ENCODE data around the gene SETDB1. TPM values are rescaled to one million over a fixed set of nuclear protein-coding genes. Genes with fewer than 3 reads are reported as not detected.

The SETDB1 gene
- polyA plus RNA-seq, 1 donor from 2014 or later: 39.1 TPM

GRCh38 chr1:151006327-151007052, 80.3 kb downstream of the SETDB1 start, which contains the start of gene MINDY1:
TSS of gene MINDY1 (minus strand) at chr1:151006902. CDS start at chr1:151002617, 4,285 bp downstream.
- Histone ChIP-seq H3K4me2 (ENCODE audit: low read length) (peak within 1 kb of the TSS; percentile 74), H3K27me3 (ENCODE audit: insufficient read depth, low read depth, low read length) (no peaks in the 10 kb centered on the region), H3K9me3 (ENCODE audit: low read length) (no peaks in the 10 kb centered on the region), H3K9ac (ENCODE audit: low read length) (peak within 1 kb of the TSS; percentile 62), H4K20me1 (ENCODE audit: insufficient read depth) (no peaks in the 10 kb centered on the region), H3K9me2 (ENCODE audit: insufficient read depth, low read length) (no peaks in the 10 kb centered on the region), H3K4me3 (ENCODE audit: low read length) (peak within 1 kb of the TSS; percentile 76), H3K36me3 (ENCODE audit: insufficient read depth, low read length) (no peaks in the 10 kb centered on the region), H3F3A (ENCODE audit: insufficient read depth, low read length, poor library complexity, severe bottlenecking) (no peaks in the 10 kb centered on the region), H3K27ac (ENCODE audit: low read length) (peak within 1 kb of the TSS; percentile 75), H3K79me2 (replicated peaks; ENCODE audit: insufficient read depth, low read length) (peaks cover 32% of the 10 kb centered on the region), H2AFZ (ENCODE audit: low read depth, low read length) (peak within 1 kb of the TSS; percentile 48)
- peak; percentile 53 for TF ChIP-seq MXI1 (conservative IDR thresholded peaks at IDR 0.05; ENCODE audit: poor library complexity, severe bottlenecking)
- peak; percentile 63 for TF ChIP-seq RAD21 (conservative IDR thresholded peaks at IDR 0.05)
- no peak for TF ChIP-seq EZH2 (IDR thresholded peaks at IDR 0.05; ENCODE audit: borderline replicate concordance, insufficient read depth, low read length, poor library complexity, severe bottlenecking)
- TF ChIP-seq SMC3 (conservative IDR thresholded peaks at IDR 0.05; ENCODE audit: poor library complexity): peak; percentile 50
- no peak for TF ChIP-seq EP300 (conservative IDR thresholded peaks at IDR 0.05; ENCODE audit: poor library complexity, severe bottlenecking)
- TF ChIP-seq CTCF (IDR thresholded peaks at IDR 0.05; ENCODE audit: poor library complexity, severe bottlenecking): peak; percentile 74
- peak; percentile 45 for TF ChIP-seq REST (IDR thresholded peaks at IDR 0.05; ENCODE audit: borderline replicate concordance)
- peak; percentile 24 for TF ChIP-seq TAF1 (IDR thresholded peaks at IDR 0.05; ENCODE audit: low read depth)
- peak; percentile 73 for TF ChIP-seq POLR2AphosphoS5 (IDR thresholded peaks at IDR 0.05)

- Histone ChIP-seq H3K9me2 (ENCODE audit: insufficient read depth, low read length) (no peaks in the 10 kb centered on the region), H3K4me3 (ENCODE audit: low read length) (peak overlapping the region; percentile 76), H4K20me1 (ENCODE audit: insufficient read depth) (no peaks in the 10 kb centered on the region), H3K79me2 (replicated peaks; ENCODE audit: insufficient read depth, low read length) (peaks cover 32% of the 10 kb centered on the region), H3K9me3 (ENCODE audit: low read length) (no peaks in the 10 kb centered on the region), H3K4me2 (ENCODE audit: low read length) (no peak overlapping the region), H3F3A (ENCODE audit: insufficient read depth, low read length, poor library complexity, severe bottlenecking) (no peaks in the 10 kb centered on the region), H3K27ac (ENCODE audit: low read length) (peak overlapping the region; percentile 75), H2AFZ (ENCODE audit: low read depth, low read length) (no peak overlapping the region), H3K27me3 (ENCODE audit: insufficient read depth, low read depth, low read length) (no peaks in the 10 kb centered on the region), H3K9ac (ENCODE audit: low read length) (peak overlapping the region; percentile 9), H3K36me3 (ENCODE audit: insufficient read depth, low read length) (no peaks in the 10 kb centered on the region)
- TF ChIP-seq REST (IDR thresholded peaks at IDR 0.05; ENCODE audit: borderline replicate concordance) (no peak), SMC3 (conservative IDR thresholded peaks at IDR 0.05; ENCODE audit: poor library complexity) (no peak), CTCF (IDR thresholded peaks at IDR 0.05; ENCODE audit: poor library complexity, severe bottlenecking) (no peak), EZH2 (IDR thresholded peaks at IDR 0.05; ENCODE audit: borderline replicate concordance, insufficient read depth, low read length, poor library complexity, severe bottlenecking) (no peak), MXI1 (conservative IDR thresholded peaks at IDR 0.05; ENCODE audit: poor library complexity, severe bottlenecking) (no peak)
Observed at GRCh38 chr1:151007853-151008243, 81.7 kb downstream of the SETDB1 start.

Data from neural cell (in vitro differentiated cells).